GOT3 (cell line): ENCODE results near the gene DPEP3.

ENCODE experiments used
- DNase-seq: peaks from one replicate; lab custom pipeline; 2025; ENCODE audit warnings: mixed read lengths; lab: John Stamatoyannopoulos, UW

The DPEP3 gene

GRCh38 chr16:67930191-67930590, 50.1 kb downstream of the DPEP3 start:
- DNase-seq, result no peak

GRCh38 chr16:67928561-67929364, 51.5 kb downstream of the DPEP3 start:
- peak; percentile 26 for DNase-seq

GRCh38 chr16:67928147-67928546, 52.2 kb downstream of the DPEP3 start:
- no peak for DNase-seq

- DNase-seq, result no peak
Observed at GRCh38 chr16:67927131-67927941, 53.0 kb downstream of the DPEP3 start.

- no peak for DNase-seq
Observed at GRCh38 chr16:67926181-67926750, 54.0 kb downstream of the DPEP3 start.
